ENCODE measurements around the gene ARRDC2. TPM values are rescaled to one million over a fixed set of nuclear protein-coding genes. Genes with fewer than 3 reads are reported as not detected.

The ARRDC2 gene
- total and polyA plus RNA-seq, 9 of the 15 experiments (the other 6 are each of a cell fraction or from before 2014, with no cell fraction given) = 1.9 to 27.4 (median 15.2) TPM

GRCh38 chr19:18000915-18001776, 6.8 kb upstream of the ARRDC2 start (continued):
- no peak for TF ChIP-seq CEBPZ (IDR thresholded peaks at IDR 0.05; ENCODE audit: borderline replicate concordance, low read depth, low read length)
- no peak for TF ChIP-seq ZNF316 (IDR thresholded peaks at IDR 0.05)
- TF ChIP-seq ZNF764 (CRISPR knock-in tag; IDR thresholded peaks at IDR 0.05; ENCODE audit: low read depth) = no peak
- TF ChIP-seq, protein P1, sequence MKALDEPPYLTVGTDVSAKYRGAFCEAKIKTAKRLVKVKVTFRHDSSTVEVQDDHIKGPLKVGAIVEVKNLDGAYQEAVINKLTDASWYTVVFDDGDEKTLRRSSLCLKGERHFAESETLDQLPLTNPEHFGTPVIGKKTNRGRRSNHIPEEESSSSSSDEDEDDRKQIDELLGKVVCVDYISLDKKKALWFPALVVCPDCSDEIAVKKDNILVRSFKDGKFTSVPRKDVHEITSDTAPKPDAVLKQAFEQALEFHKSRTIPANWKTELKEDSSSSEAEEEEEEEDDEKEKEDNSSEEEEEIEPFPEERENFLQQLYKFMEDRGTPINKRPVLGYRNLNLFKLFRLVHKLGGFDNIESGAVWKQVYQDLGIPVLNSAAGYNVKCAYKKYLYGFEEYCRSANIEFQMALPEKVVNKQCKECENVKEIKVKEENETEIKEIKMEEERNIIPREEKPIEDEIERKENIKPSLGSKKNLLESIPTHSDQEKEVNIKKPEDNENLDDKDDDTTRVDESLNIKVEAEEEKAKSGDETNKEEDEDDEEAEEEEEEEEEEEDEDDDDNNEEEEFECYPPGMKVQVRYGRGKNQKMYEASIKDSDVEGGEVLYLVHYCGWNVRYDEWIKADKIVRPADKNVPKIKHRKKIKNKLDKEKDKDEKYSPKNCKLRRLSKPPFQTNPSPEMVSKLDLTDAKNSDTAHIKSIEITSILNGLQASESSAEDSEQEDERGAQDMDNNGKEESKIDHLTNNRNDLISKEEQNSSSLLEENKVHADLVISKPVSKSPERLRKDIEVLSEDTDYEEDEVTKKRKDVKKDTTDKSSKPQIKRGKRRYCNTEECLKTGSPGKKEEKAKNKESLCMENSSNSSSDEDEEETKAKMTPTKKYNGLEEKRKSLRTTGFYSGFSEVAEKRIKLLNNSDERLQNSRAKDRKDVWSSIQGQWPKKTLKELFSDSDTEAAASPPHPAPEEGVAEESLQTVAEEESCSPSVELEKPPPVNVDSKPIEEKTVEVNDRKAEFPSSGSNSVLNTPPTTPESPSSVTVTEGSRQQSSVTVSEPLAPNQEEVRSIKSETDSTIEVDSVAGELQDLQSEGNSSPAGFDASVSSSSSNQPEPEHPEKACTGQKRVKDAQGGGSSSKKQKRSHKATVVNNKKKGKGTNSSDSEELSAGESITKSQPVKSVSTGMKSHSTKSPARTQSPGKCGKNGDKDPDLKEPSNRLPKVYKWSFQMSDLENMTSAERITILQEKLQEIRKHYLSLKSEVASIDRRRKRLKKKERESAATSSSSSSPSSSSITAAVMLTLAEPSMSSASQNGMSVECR (CRISPR knock-in tag; IDR thresholded peaks at IDR 0.05) = peak; percentile 58
- TF ChIP-seq ZC3H4 (CRISPR knock-in tag; IDR thresholded peaks at IDR 0.05; ENCODE audit: borderline replicate concordance) = no peak
- TF ChIP-seq SMARCC2 (IDR thresholded peaks at IDR 0.05; ENCODE audit: low read depth) = no peak
- TF ChIP-seq NBN (IDR thresholded peaks at IDR 0.05; ENCODE audit: low read depth) = no peak
- TF ChIP-seq HCFC1 (IDR thresholded peaks at IDR 0.05; ENCODE audit: low read depth, low read length) = no peak; the same call in 1 of the 2 replicates
- no peak for TF ChIP-seq ZNF785 (CRISPR knock-in tag; IDR thresholded peaks at IDR 0.05)
- no peak for TF ChIP-seq HSF4 (CRISPR knock-in tag; IDR thresholded peaks at IDR 0.05; ENCODE audit: borderline replicate concordance)
- TF ChIP-seq L3MBTL2 (IDR thresholded peaks at IDR 0.05) = peak; percentile 98
- TF ChIP-seq MTA2 (IDR thresholded peaks at IDR 0.05; ENCODE audit: low read depth) = no peak
- no peak for TF ChIP-seq HMGN3 (IDR thresholded peaks at IDR 0.05; ENCODE audit: borderline replicate concordance, extremely low read depth, insufficient read length, low read depth, low read length)
- no peak for TF ChIP-seq SIX5 (IDR thresholded peaks at IDR 0.05; ENCODE audit: borderline replicate concordance in 1 of 2, insufficient read depth in 1 of 2, low read depth in 1 of 2, low read length in 2 of 2)
- no peak for TF ChIP-seq CBX8 (IDR thresholded peaks at IDR 0.05; ENCODE audit: borderline replicate concordance, extremely low read depth, low read depth, low read length, poor library complexity, severe bottlenecking)
- TF ChIP-seq RBM14 (IDR thresholded peaks at IDR 0.05; ENCODE audit: borderline replicate concordance, insufficient read depth, low read depth, low read length) = 0 out of 2 replicates have a peak, but pooled peaks have one; percentile 42
- TF ChIP-seq MAFF (IDR thresholded peaks at IDR 0.05; ENCODE audit: low read length) = no peak
- TF ChIP-seq ZNF3 (CRISPR knock-in tag; IDR thresholded peaks at IDR 0.05) = no peak
